ENCODE data around the gene OSBP2. TPM values are rescaled to one million over a fixed set of nuclear protein-coding genes. Genes with fewer than 3 reads are reported as not detected.
A peak's percentile ranks its signal among the peaks of the same experiment; 100 is the strongest.

Gene OSBP2, protein sequence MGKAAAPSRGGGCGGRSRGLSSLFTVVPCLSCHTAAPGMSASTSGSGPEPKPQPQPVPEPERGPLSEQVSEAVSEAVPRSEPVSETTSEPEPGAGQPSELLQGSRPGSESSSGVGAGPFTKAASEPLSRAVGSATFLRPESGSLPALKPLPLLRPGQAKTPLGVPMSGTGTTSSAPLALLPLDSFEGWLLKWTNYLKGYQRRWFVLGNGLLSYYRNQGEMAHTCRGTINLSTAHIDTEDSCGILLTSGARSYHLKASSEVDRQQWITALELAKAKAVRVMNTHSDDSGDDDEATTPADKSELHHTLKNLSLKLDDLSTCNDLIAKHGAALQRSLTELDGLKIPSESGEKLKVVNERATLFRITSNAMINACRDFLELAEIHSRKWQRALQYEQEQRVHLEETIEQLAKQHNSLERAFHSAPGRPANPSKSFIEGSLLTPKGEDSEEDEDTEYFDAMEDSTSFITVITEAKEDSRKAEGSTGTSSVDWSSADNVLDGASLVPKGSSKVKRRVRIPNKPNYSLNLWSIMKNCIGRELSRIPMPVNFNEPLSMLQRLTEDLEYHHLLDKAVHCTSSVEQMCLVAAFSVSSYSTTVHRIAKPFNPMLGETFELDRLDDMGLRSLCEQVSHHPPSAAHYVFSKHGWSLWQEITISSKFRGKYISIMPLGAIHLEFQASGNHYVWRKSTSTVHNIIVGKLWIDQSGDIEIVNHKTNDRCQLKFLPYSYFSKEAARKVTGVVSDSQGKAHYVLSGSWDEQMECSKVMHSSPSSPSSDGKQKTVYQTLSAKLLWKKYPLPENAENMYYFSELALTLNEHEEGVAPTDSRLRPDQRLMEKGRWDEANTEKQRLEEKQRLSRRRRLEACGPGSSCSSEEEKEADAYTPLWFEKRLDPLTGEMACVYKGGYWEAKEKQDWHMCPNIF
- total RNA-seq = 10 to 100 TPM in 1 of 2 donors, 1 to 10 TPM in 1; 4.0 to 16.8 TPM

DNA sequence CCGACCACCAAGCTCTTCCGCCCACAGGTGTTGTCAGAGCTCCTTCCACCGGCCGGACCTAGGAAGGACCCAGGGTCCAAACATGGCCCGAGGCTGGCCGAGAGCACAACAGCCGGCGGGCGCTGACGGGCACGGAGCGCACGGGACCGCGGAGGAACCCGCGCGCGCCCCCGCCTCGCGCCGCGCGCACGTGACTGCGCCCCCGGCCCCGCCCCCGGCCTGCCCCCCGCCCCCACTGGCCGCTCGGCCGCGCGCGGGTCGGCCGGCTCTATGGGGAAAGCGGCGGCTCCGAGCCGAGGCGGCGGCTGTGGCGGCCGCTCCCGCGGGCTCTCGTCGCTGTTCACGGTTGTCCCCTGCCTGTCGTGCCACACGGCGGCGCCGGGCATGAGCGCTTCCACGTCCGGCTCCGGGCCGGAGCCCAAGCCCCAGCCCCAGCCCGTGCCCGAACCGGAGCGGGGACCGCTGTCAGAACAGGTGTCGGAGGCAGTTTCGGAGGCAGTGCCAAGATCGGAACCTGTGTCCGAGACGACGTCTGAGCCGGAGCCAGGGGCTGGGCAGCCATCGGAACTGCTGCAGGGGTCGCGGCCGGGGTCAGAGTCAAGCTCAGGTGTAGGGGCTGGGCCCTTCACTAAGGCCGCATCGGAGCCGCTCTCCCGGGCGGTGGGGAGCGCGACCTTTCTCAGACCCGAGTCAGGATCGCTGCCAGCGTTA, at the start of gene OSBP2:
OSBP2 (plus strand) TSS at position 235 of the 711 bp plus-strand sequence; CDS start at position 271, 36 bp downstream.
- Histone ChIP-seq H3K4me3 (peak within 1 kb of the TSS; percentile 55 to 65), H3K27ac (peak within 1 kb of the TSS; percentile 65 to 67), H3K9me3 (no peaks in the 10 kb centered on the region), H3K27me3 (no peaks in the 10 kb centered on the region), H3K4me1 (peaks cover 0 to 15% of the 10 kb centered on the region in 2 donors), H3K36me3 (no peaks in the 10 kb centered on the region)
- TF ChIP-seq, protein P1, sequence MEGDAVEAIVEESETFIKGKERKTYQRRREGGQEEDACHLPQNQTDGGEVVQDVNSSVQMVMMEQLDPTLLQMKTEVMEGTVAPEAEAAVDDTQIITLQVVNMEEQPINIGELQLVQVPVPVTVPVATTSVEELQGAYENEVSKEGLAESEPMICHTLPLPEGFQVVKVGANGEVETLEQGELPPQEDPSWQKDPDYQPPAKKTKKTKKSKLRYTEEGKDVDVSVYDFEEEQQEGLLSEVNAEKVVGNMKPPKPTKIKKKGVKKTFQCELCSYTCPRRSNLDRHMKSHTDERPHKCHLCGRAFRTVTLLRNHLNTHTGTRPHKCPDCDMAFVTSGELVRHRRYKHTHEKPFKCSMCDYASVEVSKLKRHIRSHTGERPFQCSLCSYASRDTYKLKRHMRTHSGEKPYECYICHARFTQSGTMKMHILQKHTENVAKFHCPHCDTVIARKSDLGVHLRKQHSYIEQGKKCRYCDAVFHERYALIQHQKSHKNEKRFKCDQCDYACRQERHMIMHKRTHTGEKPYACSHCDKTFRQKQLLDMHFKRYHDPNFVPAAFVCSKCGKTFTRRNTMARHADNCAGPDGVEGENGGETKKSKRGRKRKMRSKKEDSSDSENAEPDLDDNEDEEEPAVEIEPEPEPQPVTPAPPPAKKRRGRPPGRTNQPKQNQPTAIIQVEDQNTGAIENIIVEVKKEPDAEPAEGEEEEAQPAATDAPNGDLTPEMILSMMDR (IDR thresholded peaks at IDR 0.05) = no peak
- DNase-seq (ENCODE audit: low spot score) = no peak

DNA sequence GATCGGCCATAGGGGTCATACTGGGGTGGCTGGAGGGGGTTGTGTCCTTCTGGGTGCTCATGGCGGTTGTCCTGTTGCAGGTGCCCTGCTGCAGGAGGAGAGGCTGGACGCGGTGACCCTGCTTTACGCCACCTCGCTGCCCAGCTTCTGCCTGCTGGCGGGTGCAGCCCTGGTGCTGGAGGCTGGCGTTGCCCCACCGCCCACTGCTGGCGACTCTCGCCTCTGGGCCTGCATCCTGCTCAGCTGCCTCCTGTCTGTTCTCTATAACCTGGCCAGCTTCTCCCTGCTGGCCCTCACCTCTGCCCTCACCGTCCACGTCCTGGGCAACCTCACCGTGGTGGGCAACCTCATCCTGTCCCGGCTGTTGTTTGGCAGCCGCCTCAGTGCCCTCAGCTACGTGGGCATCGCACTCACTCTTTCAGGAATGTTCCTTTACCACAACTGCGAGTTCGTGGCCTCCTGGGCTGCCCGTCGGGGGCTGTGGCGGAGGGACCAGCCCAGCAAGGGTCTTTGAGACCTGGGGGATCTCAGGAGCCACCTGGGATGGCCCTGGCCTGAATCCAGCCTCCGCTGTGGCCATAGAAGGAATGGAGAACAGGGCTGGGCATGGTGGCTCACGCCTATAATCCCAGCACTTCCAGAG, 48.0 kb upstream of the OSBP2 start:
- Histone ChIP-seq H3K27me3 (no peaks in the 10 kb centered on the region), H3K9me3 (no peaks in the 10 kb centered on the region), H3K27ac (no peak overlapping the region)

DNA sequence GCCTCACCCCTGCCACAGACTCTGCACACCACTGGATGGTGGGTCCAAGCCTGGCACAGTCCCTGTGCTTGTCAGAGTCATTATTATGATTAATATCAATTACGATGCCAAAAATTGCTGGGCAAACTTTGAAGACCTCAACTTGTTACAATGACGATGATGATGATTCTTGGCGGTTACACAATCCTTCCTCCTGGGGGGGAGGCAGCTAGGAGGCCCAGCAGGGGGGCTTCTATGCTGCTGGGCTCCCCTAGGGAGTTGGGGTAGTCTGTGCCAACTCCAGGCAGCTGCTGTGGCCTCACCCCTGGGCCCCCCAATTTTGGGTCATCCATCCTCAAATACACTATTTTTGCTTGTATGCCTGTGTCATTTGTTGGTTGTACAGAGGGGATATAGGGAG, 47.1 kb upstream of the OSBP2 start:
- TF ChIP-seq, protein P1 (IDR thresholded peaks at IDR 0.05) = no peak

More for the DNA sequence above, 48.0 kb upstream of the OSBP2 start:
- H3K4me3 ChIP-seq = no peak overlapping the region
- peaks cover 0 to 11% of the 10 kb centered on the region in 2 donors for H3K4me1 ChIP-seq
- peaks cover 6% of the 10 kb centered on the region for H3K36me3 ChIP-seq
- TF ChIP-seq, protein P1 (IDR thresholded peaks at IDR 0.05) = no peak
- DNase-seq (ENCODE audit: low spot score) = no peak

DNA sequence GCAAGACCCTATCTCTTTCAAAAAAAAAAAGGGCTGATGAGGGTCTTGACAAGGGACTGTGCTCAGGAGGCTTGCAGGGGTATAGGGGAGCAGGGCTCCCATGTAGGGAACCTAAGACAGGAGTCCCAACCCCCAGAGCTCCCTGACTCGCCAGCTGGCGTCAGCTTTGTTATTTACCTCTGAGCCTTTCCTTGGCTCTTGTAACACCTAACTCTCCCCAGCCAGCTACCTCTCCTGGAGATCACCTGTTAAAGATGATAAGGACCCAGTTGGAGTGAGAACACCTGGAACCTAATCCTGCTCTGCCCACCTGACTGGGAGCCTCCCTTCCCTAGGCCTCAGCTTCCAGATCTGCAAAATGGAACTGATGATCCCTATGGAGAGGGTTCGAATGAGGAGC, 45.8 kb upstream of the OSBP2 start:
- Histone ChIP-seq H3K27me3 (no peaks in the 10 kb centered on the region), H3K9me3 (no peaks in the 10 kb centered on the region), H3K4me1 (peaks cover 0 to 6% of the 10 kb centered on the region in 2 donors), H3K27ac (no peak overlapping the region), H3K36me3 (peaks cover 6% of the 10 kb centered on the region), H3K4me3 (no peak overlapping the region)
- TF ChIP-seq, protein P1 (IDR thresholded peaks at IDR 0.05) = no peak
- no peak for DNase-seq (ENCODE audit: low spot score)

More for the DNA sequence above, 47.1 kb upstream of the OSBP2 start:
- H3K27ac ChIP-seq = no peak overlapping the region
- no peak for DNase-seq (ENCODE audit: low spot score)
- H3K4me3 ChIP-seq = no peak overlapping the region
- no peaks in the 10 kb centered on the region for H3K9me3 ChIP-seq
- no peaks in the 10 kb centered on the region for H3K27me3 ChIP-seq
- H3K36me3 ChIP-seq = peaks cover 6% of the 10 kb centered on the region
- H3K4me1 ChIP-seq = peaks cover 0 to 11% of the 10 kb centered on the region in 2 donors

DNA sequence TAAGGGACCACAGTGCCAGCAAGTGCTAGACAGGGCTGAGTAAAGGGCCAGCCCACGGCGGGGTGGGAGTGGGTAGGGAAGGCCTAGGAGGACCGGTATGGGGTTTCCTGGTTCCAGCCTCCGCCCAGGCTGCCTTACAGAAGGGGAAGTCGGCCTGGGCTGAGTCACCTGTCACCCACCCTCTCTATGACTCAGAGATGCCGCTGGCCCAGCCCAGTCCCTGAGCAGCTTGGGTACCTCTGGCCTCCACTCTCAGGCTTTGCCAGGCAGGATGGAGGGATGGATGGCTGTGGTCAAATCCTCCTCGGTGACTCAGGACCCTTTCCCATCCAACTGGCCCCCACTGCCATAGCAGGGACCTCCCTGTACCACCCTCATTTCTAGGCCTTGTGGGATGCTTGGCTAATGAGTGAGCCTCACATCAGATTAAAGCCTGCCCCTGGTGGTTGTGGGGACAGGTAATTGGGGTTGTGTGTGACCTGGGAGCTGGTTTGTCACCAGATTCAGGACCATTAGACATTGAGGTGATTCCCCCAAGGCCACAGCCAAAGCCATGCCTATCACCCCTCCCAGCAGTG, 45.2 kb upstream of the OSBP2 start:
- Histone ChIP-seq H3K4me1 (no peaks in the 10 kb centered on the region), H3K4me3 (no peak overlapping the region), H3K36me3 (peaks cover 6% of the 10 kb centered on the region), H3K9me3 (no peaks in the 10 kb centered on the region), H3K27me3 (no peaks in the 10 kb centered on the region), H3K27ac (no peak overlapping the region)
- no peak for DNase-seq (ENCODE audit: low spot score)
- TF ChIP-seq, protein P1 (IDR thresholded peaks at IDR 0.05) = no peak

Measured in right atrium auricular region (tissue), 2 donors.